IgD-negative memory B cell (primary cell): ENCODE measurements around the gene LMX1B. TPM values are rescaled to one million over a fixed set of nuclear protein-coding genes. Genes with fewer than 3 reads are reported as not detected.

Source experiments
- H3K27ac Mint-ChIP-seq, 3 donors: one replicate each; pipeline ENCODE4 v1.8.0; 2020 to 2022; ENCODE audit warnings: mild to moderate bottlenecking in 3 of 3, mixed read lengths in 3 of 3, moderate library complexity in 1 of 3
- H3K27me3 Mint-ChIP-seq: one replicate; pipeline ENCODE4 v1.8.0; 2021; ENCODE audit warnings: mixed read lengths
- H3K36me3 Mint-ChIP-seq: one replicate; pipeline ENCODE4 v1.8.0; 2020; ENCODE audit warnings: mild to moderate bottlenecking, mixed read lengths
- H3K4me1 Mint-ChIP-seq, 3 donors: one replicate each; pipeline ENCODE4 v1.8.0; 2020 to 2022; ENCODE audit warnings: mixed read lengths in 3 of 3, mild to moderate bottlenecking in 1 of 3
- H3K4me3 Mint-ChIP-seq, 4 donors: one replicate each; pipeline ENCODE4 v1.8.0; 2020 to 2022; ENCODE audit warnings: mild to moderate bottlenecking in 4 of 4, mixed read lengths in 4 of 4, moderate library complexity in 3 of 4
- H3K9me3 Mint-ChIP-seq, 3 donors: one replicate each; pipeline ENCODE4 v1.8.0; 2020 to 2021; ENCODE audit warnings: mixed read lengths in 3 of 3, mild to moderate bottlenecking in 1 of 3
- polyA plus RNA-seq: library from polyadenylated mRNA; unstranded; fragments of 300-500 nt; fragmentation: Illumina TruSeq; gene quantifications from one replicate; pipeline ENCODE4 v1.2.3, GENCODE V29; 2021

The LMX1B gene
- polyA plus RNA-seq, 1 donor from 2014 or later: not detected

- peak overlapping the region; percentile 14 to 68 (median 53) for H3K27ac Mint-ChIP-seq
- peak overlapping the region in 2 of 4 donors; percentile 32 to 73 for H3K4me3 Mint-ChIP-seq
- peaks cover 7 to 13% (median 8%) of the 10 kb centered on the region in 3 donors for H3K4me1 Mint-ChIP-seq
- peaks cover 1% of the 10 kb centered on the region for H3K36me3 Mint-ChIP-seq
- peaks cover 71% of the 10 kb centered on the region for H3K27me3 Mint-ChIP-seq
- no peaks in the 10 kb centered on the region for H3K9me3 Mint-ChIP-seq
Observed at GRCh38 chr9:126618585-126619360, 5.0 kb downstream of the LMX1B start.

DNA sequence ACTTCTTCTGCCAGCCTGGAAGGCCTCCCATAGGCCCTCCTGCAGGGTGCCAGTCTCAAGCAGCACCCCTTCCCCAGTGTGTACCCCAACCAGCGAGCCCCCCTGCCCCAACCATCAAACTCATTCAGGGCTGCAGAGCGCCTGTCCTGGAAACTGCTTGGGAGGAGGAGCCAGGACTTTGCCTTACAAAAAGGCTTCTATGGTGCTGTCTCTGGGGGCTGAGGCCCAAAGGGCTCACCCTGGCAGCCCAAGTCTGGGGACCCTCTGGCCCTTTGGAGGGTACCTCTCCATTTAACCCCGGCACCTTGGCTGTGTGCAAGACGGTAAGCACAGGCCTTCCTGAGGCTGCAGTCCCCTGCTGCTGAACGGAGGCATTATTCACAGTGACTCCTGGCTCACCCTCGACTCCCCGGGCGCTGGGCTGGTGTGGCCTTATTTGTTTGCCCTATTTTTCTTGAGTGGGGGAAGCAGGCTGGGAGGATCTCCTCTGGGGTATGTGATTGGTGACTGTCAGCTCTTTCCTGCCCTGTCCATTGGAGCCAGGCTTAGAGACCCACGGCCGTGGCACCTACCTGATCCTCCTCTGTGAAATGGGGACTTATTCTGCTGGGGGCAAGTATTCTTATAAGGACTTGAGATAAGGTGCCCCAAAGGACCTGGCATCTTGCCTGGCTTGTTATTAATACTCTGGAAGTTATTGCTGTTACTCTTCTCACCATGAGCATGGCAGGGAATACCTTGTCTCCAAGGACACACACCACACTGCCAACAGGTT is 5.8 kb downstream of the LMX1B start:
- peaks cover 4 to 11% (median 8%) of the 10 kb centered on the region in 3 donors for H3K4me1 Mint-ChIP-seq
- no peak overlapping the region for H3K27ac Mint-ChIP-seq
- H3K27me3 Mint-ChIP-seq: peaks cover 72% of the 10 kb centered on the region
- H3K9me3 Mint-ChIP-seq: no peaks in the 10 kb centered on the region
- H3K4me3 Mint-ChIP-seq: peak overlapping the region in 2 of 4 donors; percentile 32 to 40
- H3K36me3 Mint-ChIP-seq: peaks cover 1% of the 10 kb centered on the region

DNA sequence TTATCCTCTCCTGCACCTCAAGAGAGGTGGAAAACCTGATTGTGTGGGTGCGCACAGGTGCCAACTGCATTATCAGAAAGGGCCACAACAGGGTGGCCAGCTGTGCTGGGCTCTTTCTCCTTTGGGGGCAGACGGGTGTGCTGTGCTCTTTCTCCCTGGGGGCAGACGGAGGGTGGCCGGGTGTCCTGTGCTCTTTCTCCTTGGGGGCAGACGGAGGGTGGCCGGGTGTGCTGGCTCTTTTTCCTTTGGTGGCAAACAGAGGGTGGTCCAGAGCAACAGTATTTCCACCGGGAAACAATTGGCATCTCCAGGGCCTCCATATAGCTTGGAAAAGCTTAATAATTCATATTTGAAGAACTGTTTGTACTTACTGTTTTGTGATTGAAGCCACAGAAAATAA is 6.8 kb downstream of the LMX1B start:
- H3K36me3 Mint-ChIP-seq: peaks cover 1% of the 10 kb centered on the region
- peak overlapping the region in 2 of 4 donors; percentile 47 to 60 for H3K4me3 Mint-ChIP-seq
- peaks cover 1 to 12% (median 8%) of the 10 kb centered on the region in 3 donors for H3K4me1 Mint-ChIP-seq
- H3K27me3 Mint-ChIP-seq: peaks cover 74% of the 10 kb centered on the region
- no peak overlapping the region for H3K27ac Mint-ChIP-seq
- H3K9me3 Mint-ChIP-seq: no peaks in the 10 kb centered on the region

GRCh38 chr9:126621061-126621918 is 7.6 kb downstream of the LMX1B start:
- Mint-ChIP-seq H3K4me1 (peaks cover 6 to 15% (median 13%) of the 10 kb centered on the region in 3 donors), H3K36me3 (peaks cover 1% of the 10 kb centered on the region), H3K9me3 (no peaks in the 10 kb centered on the region), H3K4me3 (peak overlapping the region in 1 of 4 donors; percentile 55), H3K27me3 (peaks cover 71% of the 10 kb centered on the region), H3K27ac (peak overlapping the region; percentile 46 to 89 (median 48))

DNA sequence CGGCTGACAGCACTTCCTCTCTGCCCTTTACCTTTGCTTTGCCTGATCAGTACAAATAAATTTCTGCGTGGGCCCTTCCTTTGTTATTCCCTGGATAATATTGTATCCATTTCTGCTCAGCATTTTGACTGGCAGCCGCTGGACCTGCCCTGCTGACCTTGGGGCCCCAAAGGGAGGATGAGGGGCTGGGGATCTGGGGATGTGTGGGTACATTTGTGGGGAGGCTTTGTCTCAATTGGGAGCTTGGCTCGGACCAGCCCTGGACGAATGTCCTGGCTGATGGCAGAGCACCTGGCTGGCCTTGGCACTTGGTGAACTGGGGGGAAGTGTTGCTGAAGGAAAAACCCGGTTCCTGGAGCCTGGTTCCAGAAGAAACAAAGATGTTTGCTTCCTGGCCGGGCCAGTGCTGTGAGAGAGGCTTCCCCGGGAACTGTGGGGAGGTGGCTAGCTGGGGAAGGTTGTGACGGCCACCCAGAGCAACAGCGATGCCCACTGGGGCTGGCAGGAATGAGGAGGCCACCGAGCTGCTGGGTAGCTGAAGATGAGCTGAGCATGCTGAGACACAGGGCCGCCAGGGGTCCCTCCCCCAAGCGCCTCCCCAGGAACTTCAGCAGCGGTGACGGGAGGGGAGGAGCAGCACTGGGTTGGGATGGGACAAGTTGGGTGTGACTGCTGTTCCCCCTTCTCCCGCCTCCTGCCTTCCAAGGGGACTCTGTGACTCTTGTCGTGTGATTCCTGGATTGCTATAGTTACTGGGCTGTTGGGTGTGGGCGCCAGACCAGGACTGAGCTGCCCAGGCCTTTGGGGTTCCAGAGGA is 8.4 kb downstream of the LMX1B start:
- H3K9me3 Mint-ChIP-seq: peaks cover 0 to 2% (median 0%) of the 10 kb centered on the region in 3 donors
- peak overlapping the region in 2 of 3 donors; percentile 46 to 51 for H3K27ac Mint-ChIP-seq
- H3K4me1 Mint-ChIP-seq: peaks cover 9 to 15% (median 11%) of the 10 kb centered on the region in 3 donors
- H3K4me3 Mint-ChIP-seq: peak overlapping the region in 2 of 4 donors; percentile 21 to 55
- peaks cover 1% of the 10 kb centered on the region for H3K36me3 Mint-ChIP-seq
- peaks cover 71% of the 10 kb centered on the region for H3K27me3 Mint-ChIP-seq

- Mint-ChIP-seq H3K4me3 (no peak overlapping the region), H3K36me3 (peaks cover 1% of the 10 kb centered on the region), H3K27me3 (peaks cover 69% of the 10 kb centered on the region), H3K27ac (peak overlapping the region in 2 of 3 donors; percentile 23 to 51), H3K9me3 (peaks cover 0 to 2% (median 0%) of the 10 kb centered on the region in 3 donors), H3K4me1 (peaks cover 8 to 11% (median 11%) of the 10 kb centered on the region in 3 donors)
Observed at GRCh38 chr9:126623314-126623666, 9.6 kb downstream of the LMX1B start.

- peaks cover 0 to 2% (median 0%) of the 10 kb centered on the region in 3 donors for H3K9me3 Mint-ChIP-seq
- peak overlapping the region in 1 of 4 donors; percentile 37 for H3K4me3 Mint-ChIP-seq
- H3K27ac Mint-ChIP-seq: peak overlapping the region; percentile 51 to 76 (median 62)
- H3K36me3 Mint-ChIP-seq: peaks cover 1% of the 10 kb centered on the region
- H3K4me1 Mint-ChIP-seq: peaks cover 9 to 17% (median 11%) of the 10 kb centered on the region in 3 donors
- peaks cover 72% of the 10 kb centered on the region for H3K27me3 Mint-ChIP-seq
Observed at GRCh38 chr9:126623667-126624478, 10.1 kb downstream of the LMX1B start.

DNA sequence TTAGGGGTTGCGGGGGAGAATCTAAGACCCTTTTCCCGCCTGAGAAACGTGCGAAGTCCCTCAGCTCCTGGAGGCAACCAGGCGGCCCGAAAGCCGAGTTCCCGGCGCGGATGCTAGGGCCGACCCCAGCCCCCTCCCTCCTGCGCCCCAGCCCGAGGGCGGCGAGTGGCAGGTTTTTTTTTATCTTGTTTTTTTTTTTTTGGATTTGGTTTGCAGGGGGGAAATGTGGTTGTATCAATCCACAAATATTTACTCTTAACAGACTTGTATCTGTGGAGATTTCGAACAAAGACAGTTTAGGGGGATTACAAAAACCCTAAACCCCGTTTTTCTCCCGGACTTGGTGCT is 10.7 kb downstream of the LMX1B start:
- H3K9me3 Mint-ChIP-seq: peaks cover 0 to 2% (median 0%) of the 10 kb centered on the region in 3 donors
- peak overlapping the region in 2 of 3 donors; percentile 25 to 78 for H3K27ac Mint-ChIP-seq
- H3K4me3 Mint-ChIP-seq: peak overlapping the region in 1 of 4 donors; percentile 76
- peaks cover 1% of the 10 kb centered on the region for H3K36me3 Mint-ChIP-seq
- H3K27me3 Mint-ChIP-seq: peaks cover 73% of the 10 kb centered on the region
- peaks cover 6 to 17% (median 11%) of the 10 kb centered on the region in 3 donors for H3K4me1 Mint-ChIP-seq

DNA sequence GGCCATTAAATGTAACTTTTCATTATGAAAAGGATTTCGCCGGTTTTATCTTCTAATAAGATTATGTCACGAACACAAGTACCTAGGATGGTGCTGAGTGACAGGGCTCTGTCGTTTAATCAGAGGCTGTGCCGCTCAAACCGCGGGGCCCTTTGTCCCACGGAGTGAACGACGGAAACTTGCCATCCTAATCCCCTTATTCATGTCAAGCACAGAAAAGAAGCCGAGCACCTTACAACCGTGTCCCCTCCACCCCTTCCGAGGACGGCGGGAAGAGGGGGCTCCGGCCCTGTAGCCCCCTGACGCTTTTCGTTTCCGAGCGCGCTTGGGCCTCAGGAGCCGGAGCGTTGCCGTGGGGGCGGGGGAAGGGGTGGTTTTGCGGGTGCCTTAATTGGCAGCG is 11.2 kb downstream of the LMX1B start:
- H3K4me1 Mint-ChIP-seq: peaks cover 6 to 17% (median 11%) of the 10 kb centered on the region in 3 donors
- peak overlapping the region in 2 of 3 donors; percentile 25 to 78 for H3K27ac Mint-ChIP-seq
- peaks cover 0 to 2% (median 0%) of the 10 kb centered on the region in 3 donors for H3K9me3 Mint-ChIP-seq
- H3K27me3 Mint-ChIP-seq: peaks cover 73% of the 10 kb centered on the region
- H3K4me3 Mint-ChIP-seq: peak overlapping the region; percentile 61 to 83 (median 72)
- peaks cover 1% of the 10 kb centered on the region for H3K36me3 Mint-ChIP-seq

- Mint-ChIP-seq H3K27me3 (peaks cover 72% of the 10 kb centered on the region), H3K9me3 (peaks cover 0 to 2% (median 0%) of the 10 kb centered on the region in 3 donors), H3K27ac (no peak overlapping the region), H3K4me3 (peak overlapping the region; percentile 67 to 90 (median 85)), H3K4me1 (peaks cover 7 to 17% (median 11%) of the 10 kb centered on the region in 3 donors), H3K36me3 (peaks cover 1% of the 10 kb centered on the region)
Observed at GRCh38 chr9:126625329-126626126, 11.8 kb downstream of the LMX1B start.

DNA sequence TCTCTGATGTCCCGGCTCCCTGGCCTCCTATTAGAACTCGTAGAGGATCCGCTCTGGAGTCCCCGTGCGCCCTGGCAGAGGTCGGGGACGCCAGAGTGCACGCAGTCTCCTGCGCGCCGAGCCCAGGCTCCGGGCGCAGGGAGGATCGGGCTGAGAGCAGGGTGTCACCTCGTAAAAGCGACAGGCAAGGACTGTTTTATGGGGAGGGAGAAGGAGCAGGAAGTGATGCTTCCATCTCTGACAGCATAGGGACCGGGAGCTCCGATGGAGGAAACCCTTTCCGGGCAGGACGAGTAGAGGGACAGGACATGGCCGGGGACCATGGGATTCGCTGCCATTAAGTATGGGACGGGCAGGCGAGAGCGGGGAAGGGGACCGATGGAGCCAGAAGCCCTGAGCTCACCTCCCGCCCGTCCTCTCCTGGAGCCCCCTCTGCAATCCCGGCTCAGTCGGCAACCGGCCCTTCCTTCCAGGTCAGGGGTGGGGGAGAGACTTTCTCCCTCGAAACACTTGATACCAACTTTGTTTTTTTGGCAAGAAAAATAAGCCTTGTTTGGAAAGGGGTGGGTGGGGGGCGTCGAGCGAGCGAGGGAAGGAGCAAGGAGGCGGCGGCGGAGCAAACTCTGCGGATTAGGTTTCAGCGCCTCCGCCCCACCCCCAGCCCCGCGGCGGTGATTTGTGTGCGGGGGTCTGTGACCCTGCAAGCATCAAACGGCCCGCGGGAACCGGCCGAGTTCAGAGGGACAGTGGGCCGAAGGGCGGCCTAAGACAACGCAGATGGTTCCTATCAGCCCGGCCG is 12.6 kb downstream of the LMX1B start:
- Mint-ChIP-seq H3K4me1 (peaks cover 8 to 17% (median 11%) of the 10 kb centered on the region in 3 donors), H3K27me3 (peaks cover 71% of the 10 kb centered on the region), H3K4me3 (peak overlapping the region; percentile 41 to 90 (median 85)), H3K9me3 (peaks cover 0 to 2% (median 0%) of the 10 kb centered on the region in 3 donors), H3K36me3 (no peaks in the 10 kb centered on the region), H3K27ac (no peak overlapping the region)

GRCh38 chr9:126626926-126627233 is 13.2 kb downstream of the LMX1B start:
- peaks cover 0 to 2% (median 0%) of the 10 kb centered on the region in 3 donors for H3K9me3 Mint-ChIP-seq
- H3K4me1 Mint-ChIP-seq: peaks cover 8 to 13% (median 11%) of the 10 kb centered on the region in 3 donors
- peak overlapping the region in 2 of 4 donors; percentile 27 to 67 for H3K4me3 Mint-ChIP-seq
- no peak overlapping the region for H3K27ac Mint-ChIP-seq
- H3K27me3 Mint-ChIP-seq: peaks cover 71% of the 10 kb centered on the region
- H3K36me3 Mint-ChIP-seq: no peaks in the 10 kb centered on the region
